ENCODE results near the gene FBN2. TPM values are rescaled to one million over a fixed set of nuclear protein-coding genes. Genes with fewer than 3 reads are reported as not detected.

FBN2 gene
- total RNA-seq, 1 experiment from 2014 or later, result 0.42 TPM

DNA sequence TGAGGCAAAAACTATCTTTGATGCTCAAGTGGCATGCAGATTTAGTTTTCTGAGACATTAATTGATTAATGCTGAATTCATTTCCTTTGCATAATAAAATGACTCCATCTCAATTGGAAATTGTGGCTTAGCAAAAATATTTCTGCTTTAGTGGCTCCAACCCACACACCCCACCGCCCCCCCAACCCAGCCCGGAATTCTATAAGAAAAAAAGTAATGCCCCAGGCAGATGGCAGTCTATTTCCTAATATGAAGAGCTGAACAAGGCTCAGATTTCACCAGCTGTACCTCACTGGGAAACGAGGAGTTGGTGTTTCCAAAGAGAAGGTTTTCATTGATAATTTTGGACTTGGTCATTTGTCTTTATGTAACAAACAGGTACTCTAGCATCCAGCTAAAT, 182.1 kb downstream of the FBN2 start:
- Histone ChIP-seq H3K27me3 (ENCODE audit: insufficient read depth, low read length) (no peaks in the 10 kb centered on the region), H3K36me3 (ENCODE audit: control insufficient read depth in 1 of 2, insufficient read depth in 2 of 2, low read length in 2 of 2) (no peaks in the 10 kb centered on the region), H2AFZ (ENCODE audit: low read depth, low read length, poor library complexity, severe bottlenecking) (no peak overlapping the region), H3K4me3 (replicated peaks in 1 of 2; ENCODE audit: low read depth in 1 of 2, low read length in 2 of 2) (no peak overlapping the region), H4K20me1 (ENCODE audit: insufficient read depth) (no peaks in the 10 kb centered on the region), H3K9me2 (ENCODE audit: insufficient read depth) (no peaks in the 10 kb centered on the region), H3K4me2 (ENCODE audit: low read length) (no peak overlapping the region), H3K4me1 (ENCODE audit: control insufficient read depth in 1 of 2, insufficient read depth in 2 of 2, low read length in 2 of 2) (no peaks in the 10 kb centered on the region), H3K79me2 (ENCODE audit: insufficient read depth, low read length) (no peaks in the 10 kb centered on the region), H3K9ac (ENCODE audit: low read length) (no peak overlapping the region), H3K9me3 (ENCODE audit: control insufficient read depth in 1 of 2, insufficient read depth in 1 of 2, low read depth in 1 of 2, low read length in 2 of 2) (no peaks in the 10 kb centered on the region), H3K27ac (ENCODE audit: low read depth, low read length) (no peak overlapping the region)
- ChIA-PET RAD21 (ENCODE audit: low non-redundant PET in 1 of 2, low total read pairs in 2 of 2, uncharacterized antibody in 2 of 2, unreplicated experiment in 2 of 2) (interaction anchor here in 1 of 2 experiments (0.7 kb wide), 1 partner anchor 145 kb away, joined by 3 read pairs; no protein-coding TSS in a partner anchor), POLR2A (no interaction called here), CTCF (no interaction called here)
- no peak for TF ChIP-seq ELF1 (IDR thresholded peaks at IDR 0.05; ENCODE audit: borderline replicate concordance, low read depth)
- no peak for TF ChIP-seq TCF7L2 (IDR thresholded peaks at IDR 0.05; ENCODE audit: borderline replicate concordance, extremely low read depth, insufficient read depth, insufficient read length)
- no peak for TF ChIP-seq ZFX (IDR thresholded peaks at IDR 0.05)
- TF ChIP-seq YY1 (IDR thresholded peaks at IDR 0.05; ENCODE audit: extremely low read depth, insufficient replicate concordance, low read depth, low read length), result no peak
- no peak for TF ChIP-seq ZNF274 (IDR thresholded peaks at IDR 0.05; ENCODE audit: low read depth, low read length)
- no peak for TF ChIP-seq FOSL1 (IDR thresholded peaks at IDR 0.05; ENCODE audit: low read depth)
- no peak for TF ChIP-seq JUND (IDR thresholded peaks at IDR 0.05)
- TF ChIP-seq ATF3 (IDR thresholded peaks at IDR 0.05), result no peak
- TF ChIP-seq, protein P1, sequence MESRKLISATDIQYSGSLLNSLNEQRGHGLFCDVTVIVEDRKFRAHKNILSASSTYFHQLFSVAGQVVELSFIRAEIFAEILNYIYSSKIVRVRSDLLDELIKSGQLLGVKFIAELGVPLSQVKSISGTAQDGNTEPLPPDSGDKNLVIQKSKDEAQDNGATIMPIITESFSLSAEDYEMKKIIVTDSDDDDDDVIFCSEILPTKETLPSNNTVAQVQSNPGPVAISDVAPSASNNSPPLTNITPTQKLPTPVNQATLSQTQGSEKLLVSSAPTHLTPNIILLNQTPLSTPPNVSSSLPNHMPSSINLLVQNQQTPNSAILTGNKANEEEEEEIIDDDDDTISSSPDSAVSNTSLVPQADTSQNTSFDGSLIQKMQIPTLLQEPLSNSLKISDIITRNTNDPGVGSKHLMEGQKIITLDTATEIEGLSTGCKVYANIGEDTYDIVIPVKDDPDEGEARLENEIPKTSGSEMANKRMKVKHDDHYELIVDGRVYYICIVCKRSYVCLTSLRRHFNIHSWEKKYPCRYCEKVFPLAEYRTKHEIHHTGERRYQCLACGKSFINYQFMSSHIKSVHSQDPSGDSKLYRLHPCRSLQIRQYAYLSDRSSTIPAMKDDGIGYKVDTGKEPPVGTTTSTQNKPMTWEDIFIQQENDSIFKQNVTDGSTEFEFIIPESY (IDR thresholded peaks at IDR 0.05; ENCODE audit: extremely low read depth, insufficient replicate concordance, low read length), result no peak
- no peak for TF ChIP-seq EGR1 (IDR thresholded peaks at IDR 0.05; ENCODE audit: low read depth)
- no peak for TF ChIP-seq SIN3A (IDR thresholded peaks at IDR 0.05; ENCODE audit: low read depth)
- no peak for TF ChIP-seq POLR2AphosphoS5 (IDR thresholded peaks at IDR 0.05; ENCODE audit: low read depth, low read length)
- TF ChIP-seq EZH2phosphoT487 (IDR thresholded peaks at IDR 0.05; ENCODE audit: borderline replicate concordance), result no peak
- TF ChIP-seq, protein P2, sequence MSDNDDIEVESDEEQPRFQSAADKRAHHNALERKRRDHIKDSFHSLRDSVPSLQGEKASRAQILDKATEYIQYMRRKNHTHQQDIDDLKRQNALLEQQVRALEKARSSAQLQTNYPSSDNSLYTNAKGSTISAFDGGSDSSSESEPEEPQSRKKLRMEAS (IDR thresholded peaks at IDR 0.05), result no peak
- no peak for TF ChIP-seq RAD21 (IDR thresholded peaks at IDR 0.05; ENCODE audit: low read depth)
- no peak for TF ChIP-seq CEBPB (IDR thresholded peaks at IDR 0.05; ENCODE audit: low read depth)
- no peak for TF ChIP-seq CBX3 (IDR thresholded peaks at IDR 0.05; ENCODE audit: low read depth)
- TF ChIP-seq, protein P3, sequence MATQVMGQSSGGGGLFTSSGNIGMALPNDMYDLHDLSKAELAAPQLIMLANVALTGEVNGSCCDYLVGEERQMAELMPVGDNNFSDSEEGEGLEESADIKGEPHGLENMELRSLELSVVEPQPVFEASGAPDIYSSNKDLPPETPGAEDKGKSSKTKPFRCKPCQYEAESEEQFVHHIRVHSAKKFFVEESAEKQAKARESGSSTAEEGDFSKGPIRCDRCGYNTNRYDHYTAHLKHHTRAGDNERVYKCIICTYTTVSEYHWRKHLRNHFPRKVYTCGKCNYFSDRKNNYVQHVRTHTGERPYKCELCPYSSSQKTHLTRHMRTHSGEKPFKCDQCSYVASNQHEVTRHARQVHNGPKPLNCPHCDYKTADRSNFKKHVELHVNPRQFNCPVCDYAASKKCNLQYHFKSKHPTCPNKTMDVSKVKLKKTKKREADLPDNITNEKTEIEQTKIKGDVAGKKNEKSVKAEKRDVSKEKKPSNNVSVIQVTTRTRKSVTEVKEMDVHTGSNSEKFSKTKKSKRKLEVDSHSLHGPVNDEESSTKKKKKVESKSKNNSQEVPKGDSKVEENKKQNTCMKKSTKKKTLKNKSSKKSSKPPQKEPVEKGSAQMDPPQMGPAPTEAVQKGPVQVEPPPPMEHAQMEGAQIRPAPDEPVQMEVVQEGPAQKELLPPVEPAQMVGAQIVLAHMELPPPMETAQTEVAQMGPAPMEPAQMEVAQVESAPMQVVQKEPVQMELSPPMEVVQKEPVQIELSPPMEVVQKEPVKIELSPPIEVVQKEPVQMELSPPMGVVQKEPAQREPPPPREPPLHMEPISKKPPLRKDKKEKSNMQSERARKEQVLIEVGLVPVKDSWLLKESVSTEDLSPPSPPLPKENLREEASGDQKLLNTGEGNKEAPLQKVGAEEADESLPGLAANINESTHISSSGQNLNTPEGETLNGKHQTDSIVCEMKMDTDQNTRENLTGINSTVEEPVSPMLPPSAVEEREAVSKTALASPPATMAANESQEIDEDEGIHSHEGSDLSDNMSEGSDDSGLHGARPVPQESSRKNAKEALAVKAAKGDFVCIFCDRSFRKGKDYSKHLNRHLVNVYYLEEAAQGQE (IDR thresholded peaks at IDR 0.05; ENCODE audit: low read depth), result no peak
- TF ChIP-seq CTCF (IDR thresholded peaks at IDR 0.05 in 2 of 3, conservative IDR thresholded peaks at IDR 0.05 in 1 of 3; ENCODE audit: borderline replicate concordance in 1 of 3, insufficient read depth in 1 of 3, low read depth in 2 of 3, low read length in 2 of 3), result no peak
- TF ChIP-seq SP1 (IDR thresholded peaks at IDR 0.05; ENCODE audit: low read depth), result no peak
- ATAC-seq, result no peak
- no TSS peak for BruUV-seq (replicated peaks)
- no peak for DNase-seq (ENCODE audit: low read depth, low spot score)
- intact Hi-C loops (cut with micrococcal nuclease), result no loop called here
